OCI-M2 (cell line): ENCODE data around the gene NPB.

Source experiments
- DNase-seq: peaks from one replicate; lab custom pipeline; 2025; ENCODE audit not compliant: unreplicated experiment; lab: John Stamatoyannopoulos, UW

The NPB gene

DNA sequence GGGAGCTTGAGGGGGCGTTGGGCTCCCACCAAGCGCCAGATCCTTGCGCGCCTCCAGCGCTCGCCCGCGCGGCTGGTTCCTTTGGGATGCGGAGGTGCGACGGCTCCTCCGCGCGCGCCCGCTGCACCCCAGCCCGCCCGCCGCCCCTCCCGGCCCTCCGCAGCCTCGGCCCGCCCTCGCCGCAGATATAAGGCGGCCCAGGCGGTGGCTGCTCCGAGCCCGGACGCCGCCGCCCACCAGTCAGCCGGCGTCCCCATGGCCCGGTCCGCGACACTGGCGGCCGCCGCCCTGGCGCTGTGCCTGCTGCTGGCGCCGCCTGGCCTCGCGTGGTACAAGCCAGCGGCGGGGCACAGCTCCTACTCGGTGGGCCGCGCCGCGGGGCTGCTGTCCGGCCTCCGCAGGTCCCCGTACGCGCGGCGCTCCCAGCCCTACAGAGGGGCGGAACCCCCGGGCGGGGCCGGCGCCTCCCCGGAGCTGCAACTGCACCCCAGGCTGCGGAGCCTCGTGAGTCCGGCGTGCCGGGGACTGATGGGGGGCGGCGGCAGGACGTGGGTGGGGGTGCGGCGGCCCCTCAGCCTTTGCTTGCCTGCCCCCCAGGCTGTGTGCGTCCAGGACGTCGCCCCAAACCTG is at the start of gene NPB:
NPB (plus strand) TSS at position 216 of the 630 bp plus-strand sequence; CDS start at position 256, 40 bp downstream.
- no peak for DNase-seq

DNA sequence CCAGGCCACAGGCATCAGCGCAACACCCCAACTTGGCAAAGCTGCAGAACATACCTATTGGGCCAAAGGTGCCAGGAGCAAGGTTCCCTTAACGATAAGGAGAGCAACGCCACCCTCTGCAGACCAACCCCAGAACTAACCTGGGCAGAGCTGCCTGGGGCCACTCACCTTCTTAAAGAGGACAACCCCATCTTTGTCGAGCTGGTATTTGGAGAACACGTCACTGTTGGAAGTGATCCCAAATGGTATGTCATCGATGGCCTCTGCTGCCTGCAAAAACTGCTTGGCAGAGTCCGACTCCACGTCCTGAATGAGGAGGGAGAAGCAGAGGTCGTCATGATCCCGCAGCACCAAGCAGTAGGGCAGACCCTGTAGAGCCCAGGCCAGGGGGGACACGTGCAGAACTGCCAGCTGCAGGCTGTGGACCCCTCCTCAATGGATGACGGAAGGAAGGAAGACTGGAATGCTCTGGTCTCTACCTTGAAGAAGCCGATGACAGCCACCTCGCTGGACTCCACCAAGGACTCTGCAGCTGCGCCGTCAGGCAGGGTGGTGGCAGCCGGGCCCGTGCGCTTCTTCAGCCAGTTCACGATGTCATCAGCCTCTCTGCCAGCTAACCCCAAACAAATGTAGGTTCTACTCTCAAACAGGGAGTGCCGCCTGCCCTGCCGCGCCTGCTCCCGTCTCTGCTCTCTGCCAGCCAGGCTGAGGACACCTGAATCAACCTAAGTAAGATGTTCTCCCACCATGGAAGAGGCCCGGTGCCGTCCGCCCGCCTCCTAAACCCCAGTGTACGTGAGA is 46.9 kb upstream of the NPB start:
- DNase-seq, result no peak

DNA sequence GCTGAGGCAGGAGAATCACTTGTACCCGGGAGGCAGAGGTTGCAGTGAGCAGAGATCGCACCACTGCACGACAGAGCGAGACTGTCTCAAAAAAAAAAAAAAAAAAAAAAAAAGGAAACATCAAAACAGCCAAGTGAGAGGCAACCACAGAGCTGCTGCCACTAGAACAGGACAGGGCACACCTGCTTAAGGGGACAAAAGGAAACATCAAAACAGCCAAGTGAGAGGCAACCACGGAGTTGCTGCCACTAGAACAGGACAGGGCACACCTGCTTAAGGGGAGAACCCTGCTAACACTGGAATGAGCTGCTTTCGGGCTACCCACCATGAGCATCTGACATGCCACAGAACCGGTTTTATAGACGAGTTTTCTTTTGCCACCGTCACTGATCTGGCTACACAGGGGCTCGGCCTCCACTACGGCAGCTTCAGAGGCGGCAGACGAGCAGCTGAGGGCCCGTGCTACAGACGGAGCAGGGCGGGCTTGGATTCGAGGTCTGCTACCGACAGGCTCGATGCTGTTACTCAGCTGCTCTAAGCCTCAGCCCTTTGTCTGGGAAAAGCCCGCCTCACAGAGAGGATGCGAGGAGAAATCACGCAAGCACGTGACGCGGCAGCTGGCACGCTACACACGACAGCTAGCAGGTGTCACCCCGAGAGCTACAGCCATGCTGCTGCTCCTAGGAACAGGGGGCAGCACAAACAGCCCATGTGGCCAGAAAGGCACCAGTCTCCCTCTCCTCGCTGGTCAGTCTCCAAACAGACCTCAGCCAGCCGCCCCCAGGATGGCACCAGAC is 43.7 kb upstream of the NPB start:
- DNase-seq, result no peak

DNA sequence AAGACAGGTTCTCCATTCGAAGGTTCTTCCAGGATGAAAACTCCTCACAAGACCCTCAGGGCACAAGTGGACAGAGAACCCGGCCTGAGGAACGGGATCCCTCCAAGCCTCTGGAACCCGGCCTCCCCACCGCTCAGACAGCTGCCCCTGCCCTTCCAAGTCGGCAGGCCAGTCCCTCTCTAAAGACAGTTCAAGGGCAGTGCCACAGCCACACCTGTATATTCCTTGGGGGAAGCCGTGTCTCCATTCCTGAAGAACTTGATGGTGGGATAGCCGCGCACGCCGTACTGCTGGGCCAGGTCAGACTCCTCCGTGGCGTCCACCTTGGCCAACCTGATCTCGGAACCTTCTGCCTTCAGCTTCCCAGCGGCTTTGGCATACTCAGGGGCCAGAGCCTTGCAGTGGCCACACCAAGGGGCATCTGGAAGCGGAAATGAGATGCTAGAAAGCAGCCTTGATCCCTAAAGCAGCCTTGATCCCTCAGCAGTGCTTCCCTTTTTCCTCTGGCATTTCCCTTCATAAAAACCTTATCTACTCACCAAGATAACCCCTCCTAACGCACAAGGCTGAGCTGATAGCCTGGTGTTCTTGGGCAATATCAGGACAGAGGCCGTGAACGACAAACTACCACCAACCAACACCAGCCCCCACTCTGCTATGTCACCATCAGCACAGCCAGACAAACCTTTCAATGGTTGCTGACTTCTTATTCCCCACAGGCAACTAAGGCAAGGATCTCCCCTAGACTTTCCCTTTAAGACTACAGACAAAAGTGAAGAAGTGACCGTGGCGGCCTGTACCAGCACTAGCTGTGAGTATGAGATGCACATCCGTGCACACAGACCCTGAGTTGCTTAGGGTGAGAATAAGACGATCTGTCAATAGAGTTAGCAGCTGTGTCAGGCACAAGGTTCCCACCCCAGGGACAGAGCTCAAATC is 42.8 kb upstream of the NPB start:
- DNase-seq, result no peak

DNA sequence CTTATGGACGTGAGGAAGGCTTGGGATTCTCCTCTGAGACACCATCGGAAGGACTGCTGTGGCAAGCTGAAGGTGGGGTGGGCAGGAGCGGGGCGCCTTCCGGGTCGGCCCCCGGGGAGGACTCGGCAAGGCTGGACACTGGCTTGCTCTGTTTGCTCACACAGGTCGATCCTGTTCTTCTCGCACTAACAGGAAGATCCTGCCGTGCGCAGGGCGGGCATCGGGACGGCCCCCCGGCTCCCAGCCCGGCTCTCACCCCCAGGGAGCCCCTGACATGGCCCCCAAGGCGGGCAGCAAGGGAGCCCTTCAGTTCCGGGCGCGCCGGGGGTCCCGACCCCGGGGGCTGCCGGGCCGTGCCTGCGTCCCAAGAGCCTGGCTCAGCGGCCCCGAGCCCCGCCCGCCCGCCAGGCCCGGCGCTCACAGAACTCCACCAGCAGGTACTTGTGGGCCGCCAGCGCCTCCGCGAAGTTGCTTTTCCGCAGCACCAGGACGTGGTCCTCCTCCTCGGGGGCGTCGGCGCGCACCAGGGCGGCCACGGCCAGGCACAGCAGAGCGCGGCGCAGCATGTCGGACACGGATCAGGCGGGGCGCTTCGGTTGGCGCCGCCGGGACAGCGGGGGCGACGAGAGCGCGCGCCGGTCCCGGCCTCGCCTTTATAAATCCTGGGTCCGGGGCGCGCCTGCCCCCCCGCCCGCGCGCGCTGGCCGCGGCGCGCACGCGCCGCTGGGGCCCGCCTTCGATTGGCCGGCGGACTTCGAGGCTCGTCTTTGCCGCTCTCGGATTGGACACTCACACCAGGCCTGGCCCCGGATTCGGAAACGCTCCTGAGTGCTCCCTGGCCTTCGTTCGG is 41.9 kb upstream of the NPB start, which contains the start of gene P4HB:
P4HB (minus strand) TSS at position 630 of the 850 bp plus-strand sequence; CDS start at position 566, 64 bp downstream.
- no peak for DNase-seq

DNA sequence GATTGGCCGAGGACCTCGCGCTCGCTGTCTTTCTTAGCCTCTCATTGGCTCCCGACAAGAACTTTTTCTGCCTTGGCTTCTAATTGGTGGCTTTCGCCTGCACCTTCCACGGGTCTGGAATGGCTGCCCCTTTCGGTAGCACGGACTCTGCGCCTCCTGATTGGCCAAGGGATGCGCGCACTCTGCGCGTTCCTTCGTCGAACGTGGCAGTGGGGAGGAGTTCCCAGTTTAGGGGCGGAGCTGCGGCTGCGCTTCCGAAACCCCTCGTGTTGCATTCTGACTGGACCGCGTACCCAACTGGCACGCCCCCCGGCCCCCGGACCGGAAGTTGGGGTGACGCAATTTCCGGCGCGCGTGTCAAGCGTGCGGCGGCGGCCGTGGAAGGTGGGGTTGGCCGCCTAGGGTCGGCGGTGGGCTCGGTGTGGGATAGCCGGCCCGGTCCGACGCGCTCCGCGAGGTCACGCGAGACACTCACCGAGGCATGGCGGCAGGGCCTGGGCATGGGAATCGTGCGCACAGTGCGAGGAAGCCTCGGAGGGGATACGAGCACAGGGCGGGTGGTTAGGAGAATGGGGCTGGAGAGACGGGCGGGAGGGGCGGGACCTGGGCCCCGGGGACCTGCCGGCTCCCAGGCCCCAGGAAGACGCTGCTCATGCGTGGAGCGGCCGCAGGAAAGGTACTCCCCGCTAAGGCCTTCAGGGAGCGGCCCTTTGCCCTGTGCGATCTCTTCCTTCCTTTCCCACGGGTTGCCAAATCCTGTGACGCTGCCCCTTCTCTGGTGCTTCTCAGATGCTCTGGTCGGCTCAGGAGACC is 41.1 kb upstream of the NPB start:
- peak; percentile 93 for DNase-seq

DNA sequence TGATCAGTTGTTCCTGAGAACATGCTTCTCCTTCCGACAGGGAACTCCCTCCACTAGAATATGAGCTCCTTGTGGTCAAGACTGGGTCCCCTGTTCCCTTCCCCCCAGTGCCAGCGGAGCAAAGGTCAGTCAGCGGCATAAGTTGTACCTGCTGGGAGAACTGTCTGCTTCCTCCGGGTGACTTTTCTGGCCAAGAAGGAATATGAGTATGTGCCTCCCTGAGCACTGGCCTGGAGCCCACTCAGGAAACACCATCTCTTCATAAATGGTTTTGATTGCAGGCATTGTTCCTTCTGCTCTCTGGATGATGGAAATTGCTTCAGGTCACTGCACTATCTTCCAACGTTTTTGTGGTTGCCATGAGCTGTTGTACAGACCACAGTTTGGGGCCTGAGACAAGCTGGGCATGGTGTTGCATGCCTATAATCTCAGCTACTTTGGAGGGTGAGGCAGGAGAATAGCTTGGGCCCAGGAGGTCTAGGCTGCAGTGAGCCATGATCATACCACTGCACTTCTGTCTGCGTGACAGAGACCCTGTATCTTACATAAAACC is 38.8 kb upstream of the NPB start:
- no peak for DNase-seq

DNA sequence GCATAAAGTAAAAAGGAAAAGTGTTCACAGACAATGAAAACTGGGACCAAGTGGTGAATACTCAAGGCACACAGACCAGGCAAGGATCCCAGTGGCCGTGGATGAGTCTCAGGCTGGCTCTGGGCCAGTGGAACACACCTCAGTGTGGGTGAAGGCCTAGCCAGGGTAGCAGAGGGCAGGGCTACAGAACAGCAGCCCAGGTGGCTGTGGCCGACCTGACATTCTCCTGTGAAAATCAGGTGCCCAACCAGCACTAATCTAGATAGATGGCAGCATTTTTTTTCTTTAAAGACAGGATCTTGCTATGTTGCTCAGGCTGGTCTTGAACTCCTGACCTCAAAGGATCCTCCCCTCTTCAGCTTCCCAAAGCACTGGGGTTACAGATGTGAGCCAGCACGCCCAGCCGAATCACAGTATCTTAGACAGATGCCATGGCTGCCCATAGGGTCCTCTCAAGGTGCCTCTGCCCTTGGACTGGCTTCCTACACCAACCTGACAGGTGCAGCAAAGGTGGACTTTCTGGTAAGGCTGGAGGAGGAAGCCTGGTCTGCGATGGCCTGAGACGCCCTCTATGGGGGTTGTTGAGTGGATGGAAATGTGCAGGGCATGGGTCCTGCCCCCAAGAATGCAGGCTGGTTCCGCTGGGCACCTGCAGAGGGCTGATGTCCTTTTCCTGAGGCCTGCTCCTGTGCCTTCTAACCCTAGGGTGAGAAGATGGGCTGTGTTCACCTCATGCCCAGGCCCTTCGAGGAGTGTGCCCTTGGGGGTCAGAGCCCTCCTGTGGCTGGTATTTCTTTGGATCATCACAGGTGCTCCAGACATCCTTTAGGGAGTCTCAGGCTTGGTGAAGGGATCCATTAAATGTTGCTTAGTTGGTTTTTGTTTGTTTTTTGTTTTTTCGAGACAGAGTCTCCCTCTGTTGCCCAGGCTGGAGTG is 37.9 kb upstream of the NPB start:
- DNase-seq, result no peak

DNA sequence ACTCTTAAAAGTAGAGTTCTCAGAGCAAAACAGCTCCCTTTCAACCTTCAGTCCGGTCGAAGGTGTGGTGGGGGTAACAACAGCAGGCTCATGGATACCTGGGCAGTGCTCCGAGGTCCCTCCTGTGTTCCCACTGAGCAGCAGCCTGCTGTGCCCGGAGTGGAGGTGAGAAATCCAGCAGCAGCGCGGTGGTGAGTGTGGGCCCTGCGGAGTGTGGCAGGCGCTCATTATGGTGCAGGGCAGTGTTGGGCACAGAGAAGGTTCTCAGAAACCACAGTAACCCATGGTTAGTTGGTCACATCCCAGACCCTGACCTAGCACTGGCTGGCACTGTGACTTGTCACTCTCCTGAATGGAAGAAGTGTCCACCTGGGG is 36.7 kb upstream of the NPB start:
- DNase-seq, result no peak

DNA sequence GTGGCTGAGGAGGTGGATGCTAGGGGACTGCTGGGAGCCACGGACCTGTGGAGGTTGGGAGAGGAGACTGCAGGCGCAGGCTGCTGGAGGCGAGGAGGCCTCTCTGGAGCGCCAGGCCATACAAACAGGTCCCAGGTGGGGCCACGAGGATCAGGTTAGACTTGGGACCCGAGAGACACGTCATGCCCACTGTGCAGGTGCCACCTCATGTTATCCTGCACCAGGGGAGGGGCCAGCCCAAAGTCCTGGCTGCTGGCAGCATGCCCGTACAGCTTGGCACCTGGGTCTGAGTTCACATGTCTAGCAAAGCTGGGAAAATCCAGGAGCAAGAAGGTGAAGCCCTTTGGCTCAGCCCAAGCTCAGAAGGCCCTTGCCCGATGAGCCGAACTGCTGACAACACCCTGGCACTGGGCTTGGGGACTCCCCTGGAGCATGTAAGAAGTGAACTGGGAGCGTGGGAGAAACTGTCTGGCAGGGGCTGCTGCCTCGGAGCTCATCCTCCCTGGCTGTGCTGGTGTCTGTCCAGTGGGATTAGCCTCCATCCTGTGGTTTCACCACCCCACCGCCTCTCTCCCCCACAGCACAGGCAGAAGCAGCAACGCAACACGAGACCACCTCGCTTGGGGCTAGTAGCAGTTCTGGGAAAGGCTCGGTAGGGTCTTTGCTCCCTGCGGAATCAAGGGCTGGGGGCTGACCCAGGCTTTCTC is 36.2 kb upstream of the NPB start:
- DNase-seq, result no peak

DNA sequence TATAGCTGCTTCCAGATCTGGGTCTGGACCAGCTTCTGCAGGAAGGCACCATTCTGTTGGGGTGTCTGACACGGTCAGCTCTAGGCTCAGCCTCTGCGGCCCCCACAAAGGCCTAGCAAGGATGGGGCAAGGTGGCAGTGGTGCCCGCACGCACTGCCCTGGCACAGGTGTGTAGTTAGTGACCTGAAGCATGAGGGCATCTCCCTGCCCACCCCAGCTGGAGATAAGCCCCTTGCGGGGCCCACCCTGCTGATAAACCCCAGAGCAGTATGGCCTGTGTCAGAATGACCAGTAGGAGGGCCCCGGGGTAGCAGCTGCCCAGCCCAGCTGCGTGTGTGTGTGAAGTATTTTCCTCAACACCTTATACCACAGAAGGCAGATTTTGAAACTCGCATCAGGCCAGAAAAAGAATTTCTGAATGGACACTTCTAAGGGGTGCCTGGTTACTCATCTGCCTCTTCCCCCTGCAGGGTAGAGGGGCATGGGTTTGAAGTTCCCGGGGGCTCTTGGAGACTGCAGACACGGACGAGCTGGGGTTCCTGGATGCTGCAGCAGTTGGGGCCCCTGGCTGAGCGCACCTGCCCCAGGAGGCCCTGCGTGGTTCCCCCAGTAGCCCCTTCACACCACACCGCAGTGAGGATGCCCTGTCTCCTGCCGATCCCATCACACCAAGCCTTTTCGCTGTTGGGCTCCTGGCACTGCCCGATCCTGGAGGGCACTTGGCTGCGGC is 35.4 kb upstream of the NPB start:
- no peak for DNase-seq

DNA sequence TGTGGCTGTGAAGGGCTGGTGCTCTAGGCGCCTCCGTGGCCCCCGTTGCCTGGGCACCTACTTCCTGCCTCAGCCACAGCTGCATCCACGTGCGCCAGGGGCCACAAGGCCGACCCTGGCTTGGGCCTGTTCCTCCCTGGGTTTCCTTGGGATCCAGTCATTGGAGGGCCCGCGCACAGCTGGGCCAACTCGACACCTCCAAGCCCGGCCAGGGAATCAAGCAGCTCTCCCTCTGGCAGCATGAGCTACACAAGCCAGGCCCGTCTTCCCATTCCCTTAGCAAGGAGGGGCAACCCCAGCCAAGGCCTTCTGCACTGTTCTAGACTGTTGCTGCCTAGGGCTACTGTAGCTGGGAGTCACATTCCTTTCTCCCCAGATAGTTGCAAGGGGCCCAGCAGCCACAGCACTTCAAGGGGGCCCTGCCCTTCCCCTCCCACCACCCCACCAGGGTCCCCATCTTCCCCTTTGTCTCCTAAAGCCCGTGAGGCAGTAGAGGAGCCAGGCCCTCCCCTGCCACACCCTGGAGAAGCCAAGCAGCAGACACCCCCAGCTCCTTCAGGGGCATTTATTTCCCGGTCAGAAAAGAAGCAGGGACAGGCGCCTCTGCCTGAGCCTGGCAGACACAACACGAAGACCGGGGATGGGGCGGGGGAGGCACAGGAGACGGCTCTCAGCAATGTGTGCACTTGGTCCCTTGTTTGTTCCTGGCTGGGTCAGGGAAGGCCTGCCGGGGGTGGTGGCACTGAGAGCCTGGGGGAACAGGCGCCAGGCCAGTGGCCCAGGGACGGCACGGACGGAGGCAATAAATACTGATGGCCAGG is 34.7 kb upstream of the NPB start:
- no peak for DNase-seq

DNA sequence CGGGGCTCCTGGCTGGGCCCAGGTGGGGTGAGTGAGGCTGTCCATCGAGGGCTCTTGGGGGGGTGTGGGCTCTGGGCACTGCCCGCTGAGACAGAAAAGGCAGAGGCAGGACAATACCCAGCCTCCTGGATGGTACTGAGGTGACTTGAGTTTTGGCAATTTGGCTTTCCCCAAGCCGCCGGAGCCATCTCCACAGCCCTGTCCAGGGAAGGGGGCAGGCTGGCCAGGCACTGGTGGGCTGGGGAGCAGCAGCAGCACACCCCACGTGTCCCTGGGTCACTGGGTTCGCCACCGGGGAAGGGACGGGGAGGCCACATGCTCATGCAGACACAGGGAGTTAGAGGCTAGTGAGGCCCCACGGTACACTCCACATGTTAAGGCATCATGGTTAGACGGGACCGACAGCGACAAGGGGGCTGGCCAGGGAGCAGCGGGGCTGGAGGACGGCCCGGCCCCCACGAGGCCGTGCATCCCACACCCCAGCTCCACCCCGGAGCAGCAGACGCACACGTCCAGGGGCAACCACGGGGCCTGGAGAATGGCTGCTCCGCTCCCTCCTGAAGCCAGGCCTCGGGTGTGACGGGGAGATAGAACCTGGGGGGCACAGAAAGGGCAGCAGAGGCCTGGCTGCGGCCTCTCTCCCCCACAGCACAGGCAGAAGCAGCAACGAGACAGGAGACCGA is 33.9 kb upstream of the NPB start:
- no peak for DNase-seq

DNA sequence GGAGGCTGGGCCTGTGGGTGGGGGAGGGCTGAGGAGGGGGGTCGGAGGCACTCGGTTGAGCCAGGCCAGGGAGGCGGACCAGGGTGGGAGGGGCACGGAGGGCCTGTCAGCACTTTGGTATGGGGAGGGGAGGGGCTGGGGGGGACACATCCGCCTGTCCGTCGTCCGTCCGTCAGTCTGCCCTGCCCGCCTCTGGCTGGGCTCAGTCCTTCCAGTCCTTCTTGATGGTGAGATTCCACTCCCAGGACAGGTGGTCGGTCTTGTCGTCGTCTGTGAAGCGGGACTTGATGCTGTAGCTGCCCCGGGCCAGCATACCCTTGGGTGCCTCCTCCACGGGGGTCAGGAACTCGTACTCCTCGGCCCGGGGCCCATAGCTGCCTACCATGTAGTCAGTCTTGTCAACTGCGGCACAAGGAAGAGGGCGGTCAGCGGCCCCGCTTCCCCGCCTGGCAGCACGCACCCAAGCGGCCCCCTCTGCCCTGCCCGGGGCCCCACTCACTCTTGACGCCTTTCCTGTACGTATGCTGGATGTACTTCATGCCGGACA is 33.3 kb upstream of the NPB start:
- DNase-seq, result no peak
